GM18907 (cell line): Measurements from ENCODE around the gene LAMA5.
A peak's percentile ranks its signal among the peaks of the same experiment; 100 is the strongest.

Experiments used
- ATAC-seq: cut with Tn5 transposase; IDR thresholded peaks from one replicate; pipeline ENCODE4 v1.9.1; 2021; ENCODE audit warnings: mild to moderate bottlenecking, moderate library complexity; ENCODE audit not compliant: unreplicated experiment

LAMA5 gene, protein sequence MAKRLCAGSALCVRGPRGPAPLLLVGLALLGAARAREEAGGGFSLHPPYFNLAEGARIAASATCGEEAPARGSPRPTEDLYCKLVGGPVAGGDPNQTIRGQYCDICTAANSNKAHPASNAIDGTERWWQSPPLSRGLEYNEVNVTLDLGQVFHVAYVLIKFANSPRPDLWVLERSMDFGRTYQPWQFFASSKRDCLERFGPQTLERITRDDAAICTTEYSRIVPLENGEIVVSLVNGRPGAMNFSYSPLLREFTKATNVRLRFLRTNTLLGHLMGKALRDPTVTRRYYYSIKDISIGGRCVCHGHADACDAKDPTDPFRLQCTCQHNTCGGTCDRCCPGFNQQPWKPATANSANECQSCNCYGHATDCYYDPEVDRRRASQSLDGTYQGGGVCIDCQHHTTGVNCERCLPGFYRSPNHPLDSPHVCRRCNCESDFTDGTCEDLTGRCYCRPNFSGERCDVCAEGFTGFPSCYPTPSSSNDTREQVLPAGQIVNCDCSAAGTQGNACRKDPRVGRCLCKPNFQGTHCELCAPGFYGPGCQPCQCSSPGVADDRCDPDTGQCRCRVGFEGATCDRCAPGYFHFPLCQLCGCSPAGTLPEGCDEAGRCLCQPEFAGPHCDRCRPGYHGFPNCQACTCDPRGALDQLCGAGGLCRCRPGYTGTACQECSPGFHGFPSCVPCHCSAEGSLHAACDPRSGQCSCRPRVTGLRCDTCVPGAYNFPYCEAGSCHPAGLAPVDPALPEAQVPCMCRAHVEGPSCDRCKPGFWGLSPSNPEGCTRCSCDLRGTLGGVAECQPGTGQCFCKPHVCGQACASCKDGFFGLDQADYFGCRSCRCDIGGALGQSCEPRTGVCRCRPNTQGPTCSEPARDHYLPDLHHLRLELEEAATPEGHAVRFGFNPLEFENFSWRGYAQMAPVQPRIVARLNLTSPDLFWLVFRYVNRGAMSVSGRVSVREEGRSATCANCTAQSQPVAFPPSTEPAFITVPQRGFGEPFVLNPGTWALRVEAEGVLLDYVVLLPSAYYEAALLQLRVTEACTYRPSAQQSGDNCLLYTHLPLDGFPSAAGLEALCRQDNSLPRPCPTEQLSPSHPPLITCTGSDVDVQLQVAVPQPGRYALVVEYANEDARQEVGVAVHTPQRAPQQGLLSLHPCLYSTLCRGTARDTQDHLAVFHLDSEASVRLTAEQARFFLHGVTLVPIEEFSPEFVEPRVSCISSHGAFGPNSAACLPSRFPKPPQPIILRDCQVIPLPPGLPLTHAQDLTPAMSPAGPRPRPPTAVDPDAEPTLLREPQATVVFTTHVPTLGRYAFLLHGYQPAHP (N-terminal part only)

GRCh38 chr20:62367136-62367632 is at the start of gene LAMA5:
TSS of gene LAMA5 (minus strand) at chr20:62367312. CDS start at chr20:62367245, 67 bp downstream.
- peak; percentile 35 for ATAC-seq

DNA sequence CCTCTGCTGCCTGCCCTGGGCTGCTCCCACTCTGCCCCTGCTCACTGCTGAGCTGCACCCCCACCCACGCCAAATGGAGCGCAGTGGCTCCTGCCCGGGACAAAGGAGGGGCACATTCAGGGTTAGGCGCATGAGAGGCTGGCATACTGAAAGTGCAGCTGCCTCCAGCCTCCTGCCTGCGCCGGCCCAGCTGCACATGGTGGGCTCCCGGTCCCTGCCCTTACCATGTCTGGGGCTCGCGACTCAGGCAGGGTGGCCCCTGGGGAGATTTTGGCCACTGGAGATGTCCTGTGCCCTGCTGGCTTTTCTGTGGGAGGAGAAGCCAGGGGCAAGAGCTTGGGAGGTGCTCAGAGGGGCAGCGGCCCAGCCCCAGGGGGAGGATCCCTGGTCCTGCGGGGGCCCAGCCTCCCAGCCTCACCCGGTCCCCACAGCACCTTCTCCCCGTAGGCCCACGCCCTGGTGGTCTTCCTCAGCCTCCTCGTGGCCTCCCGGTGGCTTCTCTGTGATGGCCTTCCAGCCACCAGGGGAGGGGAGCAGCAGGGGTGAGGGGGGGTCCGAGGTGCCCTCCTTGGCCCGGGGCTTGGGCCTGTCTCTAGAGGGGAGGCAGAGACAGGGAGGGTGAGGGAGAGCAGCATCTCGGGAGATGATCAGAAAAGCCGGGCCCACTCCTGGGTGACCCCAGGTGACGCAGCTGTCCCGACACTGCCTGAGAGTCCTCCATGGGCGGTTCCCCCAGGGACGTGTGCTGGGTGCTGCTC is 48.4 kb upstream of the LAMA5 start:
- ATAC-seq = no peak

- ATAC-seq = no peak
These were observed 46.9 kb upstream of the LAMA5 start for GRCh38 chr20:62413896-62414481.

GRCh38 chr20:62413025-62413570 is 46.0 kb upstream of the LAMA5 start:
- no peak for ATAC-seq

GRCh38 chr20:62412194-62413024 is 45.3 kb upstream of the LAMA5 start:
- no peak for ATAC-seq

- ATAC-seq = no peak
These were observed 44.5 kb upstream of the LAMA5 start for GRCh38 chr20:62411479-62412193.

- no peak for ATAC-seq
These were observed 43.8 kb upstream of the LAMA5 start for GRCh38 chr20:62410746-62411478.

DNA sequence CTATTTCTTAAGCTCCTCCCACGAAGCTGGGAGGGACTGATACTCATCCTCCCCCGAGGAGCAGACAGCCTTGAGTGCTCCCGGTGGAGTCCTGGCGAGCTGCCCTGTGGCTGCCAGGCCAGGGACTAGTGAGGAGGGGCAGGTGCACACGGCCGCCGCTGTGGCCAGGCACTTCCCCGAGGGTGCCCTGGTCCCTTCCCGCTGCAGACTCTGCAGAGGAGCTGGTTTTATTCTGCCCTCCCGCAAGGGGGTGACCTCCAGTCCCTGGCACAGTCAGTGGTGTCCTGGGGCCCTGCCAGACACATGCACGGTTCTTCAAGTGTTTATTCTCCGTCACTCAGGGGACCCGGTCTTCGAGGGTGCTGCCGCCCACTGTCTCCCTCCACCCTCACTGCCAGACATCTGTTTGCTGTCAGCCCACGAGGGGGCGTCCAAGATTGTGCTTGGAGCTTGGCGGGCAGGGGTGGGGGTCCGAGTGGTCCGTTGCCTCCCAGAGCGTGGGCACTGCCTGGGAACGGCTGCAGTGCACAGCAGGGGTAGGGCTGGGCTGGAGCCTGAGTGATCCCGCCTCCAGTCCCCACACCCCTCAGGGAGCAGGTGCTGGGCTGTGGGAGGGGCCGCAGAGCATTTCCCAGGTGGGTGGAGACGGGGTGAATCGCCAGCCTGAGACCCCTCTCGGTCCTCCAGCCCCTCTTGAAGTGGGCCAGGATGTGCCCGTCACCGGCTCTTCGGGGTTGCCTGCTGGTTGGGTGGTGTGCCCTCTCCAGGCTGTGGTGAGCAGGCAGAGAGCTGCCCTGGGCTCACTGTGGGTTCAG is 43.0 kb upstream of the LAMA5 start:
- no peak for ATAC-seq

- ATAC-seq = no peak
These were observed 42.2 kb upstream of the LAMA5 start for GRCh38 chr20:62409086-62409853.

GRCh38 chr20:62408640-62409039 is 41.5 kb upstream of the LAMA5 start:
- no peak for ATAC-seq

DNA sequence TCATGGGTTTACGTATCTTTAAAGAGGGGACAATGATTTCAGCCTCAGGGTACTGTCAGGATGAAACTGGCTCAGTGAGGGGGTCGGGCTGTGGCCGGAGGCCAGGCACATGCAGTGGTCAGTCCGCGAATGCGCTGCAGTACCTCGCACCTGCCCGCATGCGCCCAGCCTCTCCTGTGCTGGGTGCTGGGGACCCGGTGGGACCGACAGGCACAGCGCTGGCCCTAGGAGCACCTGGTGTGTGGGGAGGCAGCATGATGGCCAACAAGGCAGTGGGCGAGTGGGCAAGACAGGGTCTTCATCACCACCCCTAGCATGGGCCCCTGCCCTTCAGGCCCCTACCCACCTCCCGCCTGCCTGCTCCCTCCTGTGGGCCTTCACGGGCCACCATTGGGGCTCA is 40.9 kb upstream of the LAMA5 start:
- ATAC-seq = no peak

GRCh38 chr20:62407221-62407992 is 40.3 kb upstream of the LAMA5 start, which contains the start of gene CABLES2:
TSS of gene CABLES2 (minus strand) at chr20:62407285. CDS start at chr20:62407276, 9 bp downstream.
- peak; percentile 74 for ATAC-seq

GRCh38 chr20:62406635-62407176 is 39.6 kb upstream of the LAMA5 start:
- peak; percentile 2 for ATAC-seq

DNA sequence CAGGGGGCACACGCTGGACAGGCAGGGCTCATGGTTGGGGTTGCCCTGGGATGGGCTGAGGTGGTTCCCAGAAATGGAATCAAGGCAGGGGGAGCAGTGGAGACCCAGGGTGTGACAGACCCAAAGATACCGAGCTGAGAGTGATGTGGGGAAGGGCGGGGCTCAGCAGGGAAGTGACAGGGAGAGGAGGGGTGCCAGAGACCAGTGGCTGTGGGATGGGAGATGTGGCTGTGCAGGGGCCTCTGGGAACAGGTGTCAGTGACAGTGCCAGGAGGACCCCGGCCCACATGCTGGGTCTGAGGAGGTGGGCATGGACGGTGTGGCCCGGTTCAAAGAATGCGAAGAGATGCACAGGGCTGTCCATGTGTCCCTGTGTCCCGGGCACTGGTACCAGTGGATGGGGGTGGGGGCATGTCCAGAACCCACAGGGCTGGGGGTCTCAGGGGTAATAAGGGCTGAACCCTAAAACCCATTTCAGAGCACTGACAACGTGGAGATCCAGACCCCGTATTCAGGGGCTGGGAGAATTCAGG is 38.9 kb upstream of the LAMA5 start:
- no peak for ATAC-seq
